Measurements from ENCODE around the gene CD9.

DNA sequence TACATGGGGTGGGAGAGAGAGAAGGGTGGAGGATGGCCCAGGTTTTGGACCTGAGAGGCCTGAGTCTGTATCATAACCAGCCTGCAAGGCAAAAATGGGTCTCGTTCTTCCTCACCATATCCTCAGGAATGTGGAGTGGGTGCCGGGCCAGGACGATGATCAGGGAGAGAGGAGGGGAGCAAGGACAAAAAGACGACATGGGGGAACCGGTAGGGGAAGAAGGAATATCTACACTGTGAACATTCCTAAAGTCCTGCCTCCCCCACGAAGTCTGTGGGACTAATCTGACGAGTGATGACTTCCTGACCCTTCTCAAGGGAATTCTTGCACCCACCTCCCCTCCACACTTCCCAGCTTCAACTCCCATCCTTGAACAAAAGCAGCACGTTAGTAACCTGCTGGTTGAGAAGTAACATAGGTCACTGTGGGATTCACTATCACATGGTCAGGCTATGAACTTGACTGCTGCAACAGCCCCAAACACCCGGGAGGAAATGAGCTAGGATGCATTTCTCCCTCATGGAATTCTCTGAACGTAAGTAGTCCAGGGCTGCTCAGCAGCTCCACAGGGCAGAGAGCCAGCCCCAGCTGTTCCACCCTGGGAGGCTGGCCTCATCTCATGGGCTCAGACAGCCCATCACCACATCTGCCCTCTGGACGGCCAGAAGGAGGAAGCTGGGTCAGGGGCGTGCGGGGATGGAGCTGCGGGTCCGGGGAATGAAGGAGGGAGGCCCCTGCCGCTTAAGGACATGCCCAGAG is 38.9 kb upstream of the CD9 start:
- TF ChIP-seq, protein P1, sequence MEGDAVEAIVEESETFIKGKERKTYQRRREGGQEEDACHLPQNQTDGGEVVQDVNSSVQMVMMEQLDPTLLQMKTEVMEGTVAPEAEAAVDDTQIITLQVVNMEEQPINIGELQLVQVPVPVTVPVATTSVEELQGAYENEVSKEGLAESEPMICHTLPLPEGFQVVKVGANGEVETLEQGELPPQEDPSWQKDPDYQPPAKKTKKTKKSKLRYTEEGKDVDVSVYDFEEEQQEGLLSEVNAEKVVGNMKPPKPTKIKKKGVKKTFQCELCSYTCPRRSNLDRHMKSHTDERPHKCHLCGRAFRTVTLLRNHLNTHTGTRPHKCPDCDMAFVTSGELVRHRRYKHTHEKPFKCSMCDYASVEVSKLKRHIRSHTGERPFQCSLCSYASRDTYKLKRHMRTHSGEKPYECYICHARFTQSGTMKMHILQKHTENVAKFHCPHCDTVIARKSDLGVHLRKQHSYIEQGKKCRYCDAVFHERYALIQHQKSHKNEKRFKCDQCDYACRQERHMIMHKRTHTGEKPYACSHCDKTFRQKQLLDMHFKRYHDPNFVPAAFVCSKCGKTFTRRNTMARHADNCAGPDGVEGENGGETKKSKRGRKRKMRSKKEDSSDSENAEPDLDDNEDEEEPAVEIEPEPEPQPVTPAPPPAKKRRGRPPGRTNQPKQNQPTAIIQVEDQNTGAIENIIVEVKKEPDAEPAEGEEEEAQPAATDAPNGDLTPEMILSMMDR (IDR thresholded peaks at IDR 0.05): no peak
- TF ChIP-seq POLR2A (IDR thresholded peaks at IDR 0.05; ENCODE audit: low read depth): no peak
- no peak for TF ChIP-seq EP300 (IDR thresholded peaks at IDR 0.05)
- TF ChIP-seq POLR2AphosphoS5 (IDR thresholded peaks at IDR 0.05): peak in 1 of 2 donors; percentile 16

All from esophagus muscularis mucosa (tissue), 4 donors.